GM12892 (cell line): ENCODE results near the gene CXCL5.

ENCODE experiments used
- POLR2A ChIP-seq: IDR thresholded peaks from 2 replicates; pipeline ENCODE4 v1.6.1; 2011; ENCODE audit warnings: low read depth, low read length, control low read depth
- POLR2AphosphoS5 ChIP-seq: IDR thresholded peaks from 2 replicates; pipeline ENCODE4 v1.6.1; 2011; ENCODE audit warnings: low read depth, low read length, control low read depth

DNA sequence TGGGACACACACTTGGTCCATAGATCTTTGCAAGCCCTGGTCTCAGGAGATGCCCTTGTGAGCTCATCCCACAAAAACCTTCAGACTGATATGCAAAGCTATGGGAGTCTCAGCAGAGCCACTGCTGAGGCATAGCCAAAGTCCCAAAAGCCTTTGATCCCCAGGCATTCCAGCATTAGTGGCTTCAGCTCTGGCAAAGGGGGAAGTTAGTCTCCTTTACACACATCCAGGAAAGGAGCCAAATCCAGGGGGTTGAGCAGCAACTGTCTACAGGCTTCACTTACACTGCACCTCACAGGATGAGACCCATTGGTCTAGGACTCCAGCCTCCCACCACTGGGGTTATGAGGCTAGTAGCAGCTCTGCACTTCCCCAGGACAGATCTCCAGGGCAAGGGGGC is 30.6 kb downstream of the CXCL5 start:
- TF ChIP-seq POLR2A (no peak), POLR2AphosphoS5 (no peak)
